Mesenchymal stem cell (in vitro differentiated cells and primary cell): ENCODE data around the gene LIN28B.
A peak's percentile ranks its signal among the peaks of the same experiment; 100 is the strongest.
"Not testable (repeated sequence)": the region's sequence is repeated elsewhere in the genome, so short reads cannot be mapped to it uniquely, and the experiment has no call there.

Source experiments
- DNase-seq: peaks from one replicate; pipeline ENCODE4 v3.0.0-alpha.2; 2013
- H2AFZ ChIP-seq: one replicate; pipeline ENCODE4 v1.6.1; 2013; ENCODE audit warnings: low read depth, mild to moderate bottlenecking, control low read depth, inconsistent platforms, low read length, moderate library complexity
- H2AK5ac ChIP-seq: 2 replicates; pipeline ENCODE4 v1.6.1; 2013; ENCODE audit warnings: low read length, moderate library complexity, mild to moderate bottlenecking, inconsistent platforms; ENCODE audit not compliant: severe bottlenecking
- H2BK120ac ChIP-seq: one replicate; pipeline ENCODE4 v1.6.1; 2013; ENCODE audit warnings: low read depth, mild to moderate bottlenecking, inconsistent platforms, low read length, moderate library complexity
- H2BK12ac ChIP-seq, 2 experiments: one replicate each; pipeline ENCODE4 v1.6.1; 2013; ENCODE audit warnings: inconsistent platforms in 2 of 2, low read length in 2 of 2, mild to moderate bottlenecking in 2 of 2, moderate library complexity in 2 of 2, control low read depth in 1 of 2
- H2BK15ac ChIP-seq: one replicate; pipeline ENCODE4 v1.6.1; 2013; ENCODE audit warnings: mild to moderate bottlenecking, low read depth, inconsistent platforms; ENCODE audit not compliant: poor library complexity, severe bottlenecking
- H2BK5ac ChIP-seq: 2 replicates; pipeline ENCODE4 v1.6.1; 2013; ENCODE audit warnings: low read depth, mild to moderate bottlenecking, low read length, control low read depth, inconsistent platforms; ENCODE audit not compliant: poor library complexity, severe bottlenecking
- H3K14ac ChIP-seq, 2 experiments: one replicate each; pipeline ENCODE4 v1.6.1; 2013; ENCODE audit warnings: inconsistent platforms in 2 of 2, low read length in 2 of 2, control low read depth in 1 of 2, mild to moderate bottlenecking in 1 of 2, moderate library complexity in 1 of 2
- H3K18ac ChIP-seq, 2 experiments: one replicate each; pipeline ENCODE4 v1.6.1; 2013; ENCODE audit warnings: inconsistent platforms in 2 of 2, low read length in 2 of 2, control low read depth in 1 of 2, low read depth in 1 of 2, mild to moderate bottlenecking in 1 of 2
- H3K23ac ChIP-seq, 2 experiments: one replicate each; pipeline ENCODE4 v1.6.1; 2013; ENCODE audit warnings: inconsistent platforms in 2 of 2, low read length in 2 of 2, mild to moderate bottlenecking in 2 of 2, moderate library complexity in 2 of 2, control low read depth in 1 of 2
- H3K27ac ChIP-seq: 2 replicates; pipeline ENCODE4 v1.5.1; 2013; ENCODE audit warnings: mild to moderate bottlenecking, moderate library complexity, low read length, control low read depth, inconsistent platforms; ENCODE audit not compliant: poor library complexity, severe bottlenecking
- H3K27me3 ChIP-seq, 2 experiments: 2 replicates each; pipeline versions ENCODE4 v1.6.1 to v1.7.0; 2013; ENCODE audit warnings: low read length in 2 of 2, mild to moderate bottlenecking in 2 of 2, moderate library complexity in 2 of 2, control low read depth in 1 of 2, inconsistent platforms in 1 of 2; ENCODE audit not compliant: control insufficient read depth in 1 of 2, insufficient read depth in 1 of 2
- H3K36me3 ChIP-seq, 2 experiments: 2 replicates each; pipeline versions ENCODE4 v1.6.1 to v1.7.0; 2013; ENCODE audit warnings: low read length in 2 of 2, control low read depth in 1 of 2, inconsistent platforms in 1 of 2, low read depth in 1 of 2, mild to moderate bottlenecking in 1 of 2; ENCODE audit not compliant: insufficient read depth in 2 of 2, control insufficient read depth in 1 of 2
- H3K4ac ChIP-seq, 2 experiments: one replicate each; pipeline ENCODE4 v1.6.1; 2013; ENCODE audit warnings: inconsistent platforms in 2 of 2, low read length in 2 of 2, mild to moderate bottlenecking in 2 of 2, moderate library complexity in 2 of 2, control low read depth in 1 of 2, low read depth in 1 of 2
- H3K4me1 ChIP-seq: 2 replicates; pipeline ENCODE4 v1.6.1; 2013; ENCODE audit warnings: low read depth, low read length, control low read depth; ENCODE audit not compliant: control insufficient read depth, insufficient read depth
- H3K4me2 ChIP-seq: 2 replicates; pipeline ENCODE4 v1.6.1; 2013; ENCODE audit warnings: low read length, mild to moderate bottlenecking, inconsistent platforms; ENCODE audit not compliant: poor library complexity, severe bottlenecking
- H3K4me3 ChIP-seq, 2 experiments: 2 replicates each; pipeline versions ENCODE4 v1.5.1 to v1.7.0; 2013; ENCODE audit warnings: low read length in 2 of 2, mild to moderate bottlenecking in 2 of 2, control low read depth in 1 of 2, low read depth in 1 of 2; ENCODE audit not compliant: insufficient read depth in 1 of 2
- H3K79me1 ChIP-seq: replicated peaks from 2 replicates; pipeline ENCODE4 v1.6.1; 2013; ENCODE audit warnings: mild to moderate bottlenecking, control low read depth, low read length, inconsistent platforms; ENCODE audit not compliant: poor library complexity, severe bottlenecking
- H3K9ac ChIP-seq: 2 replicates; pipeline ENCODE4 v1.7.0; 2013; ENCODE audit warnings: mild to moderate bottlenecking, low read length, moderate library complexity
- H3K9me3 ChIP-seq: 2 replicates; pipeline ENCODE4 v1.7.0; 2013; ENCODE audit warnings: mild to moderate bottlenecking, low read length; ENCODE audit not compliant: control insufficient read depth
- H4K8ac ChIP-seq: one replicate; pipeline ENCODE4 v1.6.1; 2013; ENCODE audit warnings: inconsistent platforms, mild to moderate bottlenecking, low read length, moderate library complexity
- H4K91ac ChIP-seq: one replicate; pipeline ENCODE4 v1.6.1; 2013; ENCODE audit warnings: mild to moderate bottlenecking, low read length, inconsistent platforms
- WGBS: methylation state at CpG from one replicate; pipeline ENCODE4 v1.1.7; 2013; ENCODE audit warnings: mixed read lengths; 5-methylcytosine and 5-hydroxymethylcytosine counted together

Gene LIN28B

GRCh38 chr6:105072798-105073199 lies 115.9 kb downstream of the LIN28B start:
- Histone ChIP-seq H3K27me3 (peaks cover 0 to 3% of the 10 kb centered on the region in 2 experiments), H3K4me1 (no peaks in the 10 kb centered on the region), H2AK5ac (no peak overlapping the region)

GRCh38 chr6:105075210-105075609 lies 118.3 kb downstream of the LIN28B start:
- H2BK12ac ChIP-seq, result no peak overlapping the region
- no peak overlapping the region for H2BK15ac ChIP-seq
- H2AK5ac ChIP-seq, result no peak overlapping the region
- no peak overlapping the region for H3K23ac ChIP-seq
- H3K27me3 ChIP-seq, result no peaks in the 10 kb centered on the region
- H3K9me3 ChIP-seq, result no peaks in the 10 kb centered on the region
- no peak overlapping the region for H3K27ac ChIP-seq
- H3K4ac ChIP-seq, result no peak overlapping the region
- H3K36me3 ChIP-seq, result no peaks in the 10 kb centered on the region
- no peak overlapping the region for H4K91ac ChIP-seq
- H4K8ac ChIP-seq, result no peak overlapping the region
- H2BK120ac ChIP-seq, result no peak overlapping the region
- no peak overlapping the region for H2BK5ac ChIP-seq
- no peaks in the 10 kb centered on the region for H3K4me1 ChIP-seq
- H3K9ac ChIP-seq, result no peak overlapping the region
- no peak overlapping the region for H3K14ac ChIP-seq
- H2AFZ ChIP-seq, result no peak overlapping the region
- no peak for DNase-seq
- H3K4me3 ChIP-seq, result no peak overlapping the region
- H3K18ac ChIP-seq, result no peak overlapping the region
- peaks cover 3% of the 10 kb centered on the region for H3K79me1 ChIP-seq
- no peak overlapping the region for H3K4me2 ChIP-seq

More at GRCh38 chr6:105072798-105073199, 115.9 kb downstream of the LIN28B start:
- no peak overlapping the region for H4K91ac ChIP-seq
- H3K36me3 ChIP-seq, result no peaks in the 10 kb centered on the region
- no peak overlapping the region for H2BK120ac ChIP-seq
- H3K4ac ChIP-seq, result no peak overlapping the region
- no peak overlapping the region for H3K4me3 ChIP-seq
- H3K14ac ChIP-seq, result no peak overlapping the region
- DNase-seq, result peak; percentile 79
- H2BK15ac ChIP-seq, result no peak overlapping the region
- H2BK5ac ChIP-seq, result no peak overlapping the region
- H3K18ac ChIP-seq, result no peak overlapping the region
- H3K9me3 ChIP-seq, result no peaks in the 10 kb centered on the region
- peak overlapping the region in 1 of 2 experiments; percentile 72 for H2BK12ac ChIP-seq
- no peak overlapping the region for H2AFZ ChIP-seq
- H3K9ac ChIP-seq, result no peak overlapping the region
- H3K79me1 ChIP-seq, result no peaks in the 10 kb centered on the region
- H4K8ac ChIP-seq, result no peak overlapping the region
- H3K4me2 ChIP-seq, result no peak overlapping the region
- H3K23ac ChIP-seq, result no peak overlapping the region
- H3K27ac ChIP-seq, result no peak overlapping the region

GRCh38 chr6:105076418-105076817 lies 119.5 kb downstream of the LIN28B start:
- not testable (repeated sequence) for H2AK5ac ChIP-seq, H3K36me3 ChIP-seq, H3K4me1 ChIP-seq, H3K9ac ChIP-seq, DNase-seq, H3K23ac ChIP-seq, H2BK12ac ChIP-seq, H3K4ac ChIP-seq, H2BK15ac ChIP-seq, H2AFZ ChIP-seq, H4K91ac ChIP-seq, H3K27ac ChIP-seq, H3K79me1 ChIP-seq, H3K18ac ChIP-seq, H2BK5ac ChIP-seq, H4K8ac ChIP-seq, H2BK120ac ChIP-seq, H3K27me3 ChIP-seq, H3K9me3 ChIP-seq, H3K14ac ChIP-seq, H3K4me2 ChIP-seq, H3K4me3 ChIP-seq
- WGBS, result 97% methylated on average over 8 of the region's 8 CpGs

- Histone ChIP-seq H3K23ac (no peak overlapping the region), H2BK120ac (no peak overlapping the region), H3K4me1 (no peaks in the 10 kb centered on the region), H4K8ac (no peak overlapping the region), H4K91ac (no peak overlapping the region), H3K4me2 (no peak overlapping the region), H3K27ac (no peak overlapping the region), H3K4me3 (no peak overlapping the region), H3K36me3 (no peaks in the 10 kb centered on the region), H3K14ac (no peak overlapping the region), H3K18ac (no peak overlapping the region), H2BK5ac (no peak overlapping the region), H3K4ac (no peak overlapping the region), H2AK5ac (no peak overlapping the region), H2BK15ac (no peak overlapping the region), H2BK12ac (no peak overlapping the region), H3K9me3 (no peaks in the 10 kb centered on the region), H3K27me3 (no peaks in the 10 kb centered on the region), H3K79me1 (peaks cover 3% of the 10 kb centered on the region), H3K9ac (peak overlapping the region; percentile 20), H2AFZ (no peak overlapping the region)
- WGBS, result no CpG with 5 or more reads among the region's 1 CpG
- peak; percentile 69 for DNase-seq
Measured at GRCh38 chr6:105077596-105078385, 120.9 kb downstream of the LIN28B start.
